PFSK-1 (cell line): ENCODE results near the gene IKBIP.

ENCODE experiments used
- POLR2AphosphoS5 ChIP-seq: IDR thresholded peaks from 2 replicates; pipeline ENCODE4 v1.6.1; 2012; ENCODE audit warnings: low read depth, mild to moderate bottlenecking, control low read depth, low read length, moderate library complexity
- TAF1 ChIP-seq: IDR thresholded peaks from 2 replicates; pipeline ENCODE4 v1.6.1; 2012; ENCODE audit warnings: low read length, control low read depth, borderline replicate concordance; ENCODE audit not compliant: insufficient read depth

DNA sequence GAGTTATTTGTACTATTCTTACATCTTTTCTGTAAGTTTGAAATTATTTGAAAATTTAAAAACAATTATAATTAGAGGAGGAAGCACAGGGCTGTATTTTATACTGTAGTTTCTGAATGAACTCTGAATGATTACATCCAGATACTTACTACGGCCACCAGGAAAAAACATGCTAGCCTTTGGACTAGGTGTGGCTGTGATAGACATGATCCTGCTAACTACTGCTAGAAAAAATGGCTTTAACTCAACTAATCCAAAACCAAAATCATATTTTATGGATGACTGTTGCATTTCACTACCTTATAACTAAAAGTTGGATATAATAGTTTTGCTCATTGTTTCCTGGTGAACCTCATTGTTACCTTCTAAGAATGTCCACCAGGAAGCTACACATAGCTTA, 66.2 kb downstream of the IKBIP start:
- TF ChIP-seq POLR2AphosphoS5 (no peak), TAF1 (no peak)
